Pancreas (tissue), 10 donors: ENCODE measurements around the gene CALR3. TPM values are rescaled to one million over a fixed set of nuclear protein-coding genes. Genes with fewer than 3 reads are reported as not detected.
A peak's percentile ranks its signal among the peaks of the same experiment; 100 is the strongest.

Experiments used
- ATAC-seq, 4 donors: fragments of 200-7000 bp; cut with Tn5 transposase; one replicate each; pipeline versions ENCODE4 v1.8.0 to v1.9.1; 2020; ENCODE audit warnings: mild to moderate bottlenecking in 4 of 4, moderate library complexity in 4 of 4
- DNase-seq, 6 donors: peaks; one replicate each; pipeline ENCODE4 v3.0.0-alpha.2; 2020
- FAIRE-seq: peaks from 2 replicates; lab custom pipeline; 2012; peaks lifted over from hg19 to GRCh38; lab: Jason Lieb, UNC
- H3K27ac ChIP-seq, 4 donors: fragments of 200-600 bp; sonication (generic); 1 replicate in 3 of 4; 2 replicates in 1 of 4; pipeline versions ENCODE4 v1.5.0 to v1.8.0; 2020
- H3K27me3 ChIP-seq, 4 donors: fragments of 200-600 bp; one replicate each; pipeline ENCODE4 v1.8.0; 2021
- H3K36me3 ChIP-seq, 3 donors: fragments of 200-600 bp; sonication (generic) in 1 of 3; one replicate each; pipeline versions ENCODE4 v1.5.0 to v1.8.0; 2020 to 2021
- H3K4me1 ChIP-seq, 3 donors: fragments of 200-600 bp; one replicate each; pipeline ENCODE4 v1.8.0; 2021
- H3K4me3 ChIP-seq, 4 donors: fragments of 200-600 bp; sonication (generic) in 2 of 4; one replicate each; pipeline versions ENCODE4 v1.5.0 to v1.8.0; 2020 to 2021
- H3K9me3 ChIP-seq, 4 donors: fragments of 200-600 bp; one replicate each; pipeline ENCODE4 v1.8.0; 2021
- WGBS, 2 donors: extraction: QIAGEN DNeasy Blood & Tissue Kit; methylation state at CpG; one replicate each; pipeline ENCODE4 v1.1.7; 2013; 5-methylcytosine and 5-hydroxymethylcytosine counted together
- intact Hi-C, 3 donors: fragments of 100-400 bp; cut with DNase I; formaldehyde crosslinking; loops; one replicate each; pipeline versions ENCODE4 v1.11.1 to v1.14.2; 2022
- polyA plus RNA-seq, 2 donors: library from polyadenylated mRNA; stranded (reverse); fragments of 200-250 nt; gene quantifications; one replicate each; pipeline ENCODE4 v1.2.3, GENCODE V29; 2013
- total RNA-seq, 6 donors: library from RNA; stranded (reverse); fragmentation: NEBNext Ultra II Directional in 4 of 6; extraction: Animal tissue kit (Norgen Biotek cat#: 25700) in 4 of 6; gene quantifications; one replicate each; pipeline versions ENCODE4 v1.2.1 to v1.2.4, GENCODE V29; 2021 to 2023
- TF ChIP-seq, protein P1 (sequence below), 4 donors: fragments of 200-600 bp; sonication (generic) in 3 of 4; IDR thresholded peaks; one replicate each; pipeline versions ENCODE4 v1.5.0 to v1.8.0; 2021; ENCODE audit warnings: antibody characterized with exemption in 4 of 4
- donor health status: healthy with polysubstance abuse.
- donor health status: DM: no; HTN: no; CAD: no; lungs with moderate emphysema.
- donor health status: DM: no; HTN: no; CAD: no.
- donor health status: control.
- donor health status: control.
- donor health status: Bipolar disorder and iron deficiency.
- donor health status: DM: yes; HTN: yes; CAD: no.
- donor health status: DM: no; HTN: no; CAD: no.
- donor health status: DM: no; HTN: no; CAD: no.
- donor health status: DM: yes; HTN: yes; CAD: no.

Gene CALR3
- total and polyA plus RNA-seq, 8 donors, result 0.07 TPM; not detected in 7

DNA sequence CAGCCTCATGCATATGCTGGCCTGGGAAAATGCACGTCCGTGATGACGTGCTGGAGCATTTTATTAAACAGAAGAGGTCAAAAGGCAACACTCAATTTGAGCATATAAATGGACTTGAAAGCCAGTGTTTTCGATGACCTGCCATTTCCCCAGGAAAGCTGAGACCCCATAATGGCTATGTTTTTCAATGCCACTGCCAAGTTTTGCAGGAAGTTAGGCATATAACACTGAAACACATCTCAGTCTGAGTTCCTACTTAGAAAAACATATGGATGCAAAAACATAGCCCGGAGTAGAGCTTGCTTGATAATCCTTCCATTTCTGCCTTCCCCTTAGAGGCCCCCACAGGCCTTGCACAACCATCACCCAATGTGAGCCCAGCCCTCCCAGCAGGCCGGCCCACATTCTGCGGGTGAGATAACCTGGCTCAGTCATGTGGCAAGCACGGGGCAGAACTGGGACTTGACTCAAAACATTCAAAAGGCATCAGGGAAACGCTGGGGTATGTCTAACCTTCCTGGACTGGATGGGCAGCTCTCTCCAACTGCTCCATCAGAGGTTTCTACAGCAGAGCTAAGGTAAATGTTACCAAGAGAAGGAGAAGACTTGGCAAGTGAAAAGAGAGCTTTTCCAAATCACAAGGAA lies 49.1 kb downstream of the CALR3 start:
- no peaks in the 10 kb centered on the region for H3K9me3 ChIP-seq
- intact Hi-C loops, result no loop called here
- DNase-seq (peak in 3 of 6 donors; percentile 39 to 62 (median 59)), FAIRE-seq (no peak), ATAC-seq (peak; percentile 79 to 91 (median 86))
- H3K4me1 ChIP-seq, result peaks cover 10 to 16% (median 10%) of the 10 kb centered on the region in 3 donors
- no peaks in the 10 kb centered on the region for H3K36me3 ChIP-seq
- TF ChIP-seq, protein P1, sequence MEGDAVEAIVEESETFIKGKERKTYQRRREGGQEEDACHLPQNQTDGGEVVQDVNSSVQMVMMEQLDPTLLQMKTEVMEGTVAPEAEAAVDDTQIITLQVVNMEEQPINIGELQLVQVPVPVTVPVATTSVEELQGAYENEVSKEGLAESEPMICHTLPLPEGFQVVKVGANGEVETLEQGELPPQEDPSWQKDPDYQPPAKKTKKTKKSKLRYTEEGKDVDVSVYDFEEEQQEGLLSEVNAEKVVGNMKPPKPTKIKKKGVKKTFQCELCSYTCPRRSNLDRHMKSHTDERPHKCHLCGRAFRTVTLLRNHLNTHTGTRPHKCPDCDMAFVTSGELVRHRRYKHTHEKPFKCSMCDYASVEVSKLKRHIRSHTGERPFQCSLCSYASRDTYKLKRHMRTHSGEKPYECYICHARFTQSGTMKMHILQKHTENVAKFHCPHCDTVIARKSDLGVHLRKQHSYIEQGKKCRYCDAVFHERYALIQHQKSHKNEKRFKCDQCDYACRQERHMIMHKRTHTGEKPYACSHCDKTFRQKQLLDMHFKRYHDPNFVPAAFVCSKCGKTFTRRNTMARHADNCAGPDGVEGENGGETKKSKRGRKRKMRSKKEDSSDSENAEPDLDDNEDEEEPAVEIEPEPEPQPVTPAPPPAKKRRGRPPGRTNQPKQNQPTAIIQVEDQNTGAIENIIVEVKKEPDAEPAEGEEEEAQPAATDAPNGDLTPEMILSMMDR (IDR thresholded peaks at IDR 0.05), result no peak
- H3K4me3 ChIP-seq, result no peak overlapping the region
- 37 to 41% methylated on average over 9 of the region's 9 CpGs for WGBS, 2 donors
- peak overlapping the region in 2 of 4 donors; percentile 23 to 37 for H3K27ac ChIP-seq
- H3K27me3 ChIP-seq, result no peaks in the 10 kb centered on the region

DNA sequence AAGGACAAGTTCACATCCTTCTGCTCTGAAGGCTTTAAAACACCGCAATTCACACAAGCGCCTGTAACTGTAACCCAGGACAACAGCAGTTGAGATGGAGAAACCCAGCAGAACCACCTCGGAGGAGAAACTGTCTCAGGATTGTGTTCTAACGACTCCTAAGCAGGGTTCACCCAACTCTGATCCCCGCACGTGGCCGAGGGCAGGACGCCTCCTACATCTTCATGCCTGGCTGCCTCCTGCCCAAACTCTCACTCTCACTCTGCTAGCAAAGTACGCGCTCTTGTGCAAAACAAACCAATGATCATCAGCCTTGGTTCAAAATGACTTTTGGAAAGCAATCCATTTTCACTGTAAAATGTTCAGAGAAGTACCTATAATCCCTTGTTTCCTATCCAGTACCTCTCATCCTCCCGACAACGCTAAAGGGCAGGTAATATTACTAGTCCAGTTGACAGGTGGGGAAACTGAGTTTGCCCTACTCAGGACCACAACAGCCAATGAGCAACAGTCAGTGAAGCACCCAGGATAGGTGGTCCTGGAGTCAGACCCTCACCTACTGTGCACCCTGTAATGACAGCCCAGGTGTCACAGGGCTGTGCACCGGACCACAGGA lies 49.8 kb downstream of the CALR3 start:
- intact Hi-C loops, result no loop called here
- DNase-seq, result no peak
- WGBS, 2 donors, result 84% methylated on average over 13 of the region's 13 CpGs
- Histone ChIP-seq H3K27me3 (no peaks in the 10 kb centered on the region), H3K4me1 (peaks cover 10 to 16% (median 10%) of the 10 kb centered on the region in 3 donors), H3K9me3 (no peaks in the 10 kb centered on the region), H3K36me3 (peaks cover 0 to under 1% (median 0%) of the 10 kb centered on the region in 3 donors), H3K4me3 (no peak overlapping the region), H3K27ac (peak overlapping the region in 1 of 4 donors; percentile 37)
- no peak for FAIRE-seq
- ATAC-seq, result no peak
- TF ChIP-seq, protein P1 (IDR thresholded peaks at IDR 0.05), result no peak

DNA sequence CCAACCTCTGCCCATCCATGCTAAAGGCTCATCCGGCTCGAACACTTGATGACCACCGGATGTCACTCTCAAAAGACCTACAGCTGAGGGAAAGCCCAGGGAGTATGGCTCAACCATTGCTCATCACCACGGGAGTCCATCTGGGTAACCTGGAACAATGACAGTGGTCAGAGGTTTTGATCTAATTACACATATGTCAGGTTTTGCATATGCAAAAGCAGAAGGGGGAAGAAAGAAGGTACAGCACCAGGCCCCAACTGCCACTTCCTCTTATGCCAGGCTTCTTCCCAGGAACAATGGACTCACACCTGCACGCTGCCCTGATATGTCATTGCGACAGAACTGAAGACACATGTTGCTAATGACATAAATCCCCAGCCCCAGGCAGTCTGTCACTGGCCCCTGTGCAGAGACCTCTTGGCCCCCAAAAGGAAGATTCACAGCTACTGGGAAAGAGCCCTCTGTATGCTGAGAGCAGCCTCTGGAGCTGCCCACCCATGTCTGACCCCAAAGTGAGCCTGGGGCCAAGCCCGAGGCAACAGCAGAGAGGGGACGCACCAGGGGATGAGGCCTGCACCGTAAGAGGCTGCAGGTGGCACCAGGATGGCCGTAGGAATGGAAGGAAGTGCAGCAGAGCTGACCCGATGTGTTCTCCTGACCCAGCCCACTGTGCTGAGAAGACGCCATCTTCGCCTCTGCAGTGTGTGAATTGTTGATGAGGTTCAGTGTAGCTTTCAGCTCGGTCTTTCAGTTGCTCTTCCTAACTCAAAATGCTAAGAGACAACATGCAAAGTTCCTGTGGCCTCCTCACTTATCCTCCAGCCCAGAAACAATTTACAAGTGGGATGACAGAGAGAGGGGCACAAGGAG lies 50.5 kb downstream of the CALR3 start:
- peaks cover 0 to 8% (median 0%) of the 10 kb centered on the region in 3 donors for H3K36me3 ChIP-seq
- FAIRE-seq (no peak), ATAC-seq (no peak), DNase-seq (no peak)
- no peak overlapping the region for H3K4me3 ChIP-seq
- TF ChIP-seq, protein P1 (IDR thresholded peaks at IDR 0.05), result no peak
- H3K27me3 ChIP-seq, result no peaks in the 10 kb centered on the region
- WGBS, 2 donors, result 84 to 85% methylated on average over 14 of the region's 14 CpGs
- H3K27ac ChIP-seq, result no peak overlapping the region
- H3K4me1 ChIP-seq, result peaks cover 10 to 16% (median 10%) of the 10 kb centered on the region in 3 donors
- no peaks in the 10 kb centered on the region for H3K9me3 ChIP-seq
- intact Hi-C loops, result no loop called here

DNA sequence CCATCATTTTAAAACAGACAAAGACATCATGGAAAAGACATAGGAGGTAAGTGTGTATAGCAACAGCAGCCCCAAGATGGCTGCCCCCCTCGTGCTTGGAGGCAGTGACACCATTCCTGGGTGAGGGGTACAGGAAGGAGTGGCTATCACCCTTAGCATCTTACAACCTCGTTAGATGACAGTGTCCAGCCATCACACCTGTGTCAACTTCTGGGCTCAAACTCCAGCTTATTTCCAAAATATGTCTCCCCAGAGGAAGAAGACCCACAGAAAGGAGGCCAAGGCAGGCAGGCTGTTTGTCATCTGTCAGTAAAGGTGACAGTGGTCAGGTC lies 51.7 kb downstream of the CALR3 start:
- no peak overlapping the region for H3K4me3 ChIP-seq
- WGBS, 2 donors, result 53 to 68% methylated on average over 2 of the region's 2 CpGs

More for the DNA sequence above, 51.7 kb downstream of the CALR3 start:
- no peaks in the 10 kb centered on the region for H3K9me3 ChIP-seq
- DNase-seq (no peak), FAIRE-seq (no peak), ATAC-seq (no peak)
- H3K36me3 ChIP-seq, result peaks cover 0 to 11% (median 0%) of the 10 kb centered on the region in 3 donors
- intact Hi-C loops, result no loop called here
- H3K4me1 ChIP-seq, result peaks cover 10 to 16% (median 10%) of the 10 kb centered on the region in 3 donors
- H3K27me3 ChIP-seq, result no peaks in the 10 kb centered on the region
- H3K27ac ChIP-seq, result no peak overlapping the region
- TF ChIP-seq, protein P1 (IDR thresholded peaks at IDR 0.05), result no peak
